ENCODE data around the gene ADISSP.

ADISSP gene

GRCh38 chr20:3767427-3768341 is at the start of gene ADISSP:
TSS of gene ADISSP (minus strand) at chr20:3767753. CDS start at chr20:3760100, 7,653 bp downstream.
- peak; percentile 98 for DNase-seq (ENCODE audit: low read depth)
- peak; percentile 17; the same call in 1 of the 2 replicates for TF ChIP-seq CTCF (conservative IDR thresholded peaks at IDR 0.05; ENCODE audit: low read length)
- peak within 1 kb of the TSS; percentile 87 for H3K4me3 ChIP-seq (ENCODE audit: low read length)

GRCh38 chr20:3815703-3816315 is 48.3 kb upstream of the ADISSP start:
- no peak for DNase-seq (ENCODE audit: low read depth)
- TF ChIP-seq CTCF (conservative IDR thresholded peaks at IDR 0.05; ENCODE audit: low read length): no peak

GRCh38 chr20:3814928-3815495 is 47.5 kb upstream of the ADISSP start:
- H3K4me3 ChIP-seq (ENCODE audit: low read length): no peak overlapping the region
- TF ChIP-seq CTCF (conservative IDR thresholded peaks at IDR 0.05; ENCODE audit: low read length): no peak
- no peak for DNase-seq (ENCODE audit: low read depth)

More at GRCh38 chr20:3815703-3816315, 48.3 kb upstream of the ADISSP start:
- no peak overlapping the region for H3K4me3 ChIP-seq (ENCODE audit: low read length)

DNA sequence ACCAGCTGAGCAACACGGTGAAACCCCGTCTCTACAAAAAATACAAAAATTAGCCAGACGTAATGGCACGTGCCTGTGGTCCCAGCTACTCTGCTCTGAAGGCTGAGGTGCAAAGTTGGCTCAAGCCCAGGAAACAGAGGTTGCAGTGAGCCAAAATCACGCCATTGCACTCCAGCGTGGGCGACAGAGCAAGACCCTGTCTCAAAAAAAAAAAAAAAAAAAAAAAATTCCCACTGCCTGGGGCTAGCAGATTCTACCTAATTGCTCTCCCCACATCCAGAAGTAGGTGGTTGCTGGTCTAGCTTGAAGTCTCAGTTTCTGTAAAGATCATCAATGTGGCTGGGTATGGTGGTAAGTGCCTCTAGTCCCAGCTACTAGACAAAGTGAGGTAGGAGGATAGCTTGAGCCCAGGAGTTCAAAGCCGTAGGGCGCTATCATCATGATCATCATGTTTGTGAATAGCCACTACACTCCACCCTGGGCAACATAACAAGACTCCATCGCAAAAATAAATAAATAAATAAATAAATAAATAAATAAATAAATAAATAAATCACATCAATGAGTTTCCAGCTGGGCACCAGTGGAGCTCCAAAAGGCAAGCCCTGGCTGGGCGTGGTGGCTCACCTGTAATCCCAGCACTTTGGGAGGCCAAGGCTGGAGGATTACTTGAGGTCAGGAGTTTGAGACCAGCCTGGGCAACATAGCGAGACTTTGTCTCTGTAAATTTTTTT is 46.5 kb upstream of the ADISSP start:
- no peak for TF ChIP-seq CTCF (conservative IDR thresholded peaks at IDR 0.05; ENCODE audit: low read length)

DNA sequence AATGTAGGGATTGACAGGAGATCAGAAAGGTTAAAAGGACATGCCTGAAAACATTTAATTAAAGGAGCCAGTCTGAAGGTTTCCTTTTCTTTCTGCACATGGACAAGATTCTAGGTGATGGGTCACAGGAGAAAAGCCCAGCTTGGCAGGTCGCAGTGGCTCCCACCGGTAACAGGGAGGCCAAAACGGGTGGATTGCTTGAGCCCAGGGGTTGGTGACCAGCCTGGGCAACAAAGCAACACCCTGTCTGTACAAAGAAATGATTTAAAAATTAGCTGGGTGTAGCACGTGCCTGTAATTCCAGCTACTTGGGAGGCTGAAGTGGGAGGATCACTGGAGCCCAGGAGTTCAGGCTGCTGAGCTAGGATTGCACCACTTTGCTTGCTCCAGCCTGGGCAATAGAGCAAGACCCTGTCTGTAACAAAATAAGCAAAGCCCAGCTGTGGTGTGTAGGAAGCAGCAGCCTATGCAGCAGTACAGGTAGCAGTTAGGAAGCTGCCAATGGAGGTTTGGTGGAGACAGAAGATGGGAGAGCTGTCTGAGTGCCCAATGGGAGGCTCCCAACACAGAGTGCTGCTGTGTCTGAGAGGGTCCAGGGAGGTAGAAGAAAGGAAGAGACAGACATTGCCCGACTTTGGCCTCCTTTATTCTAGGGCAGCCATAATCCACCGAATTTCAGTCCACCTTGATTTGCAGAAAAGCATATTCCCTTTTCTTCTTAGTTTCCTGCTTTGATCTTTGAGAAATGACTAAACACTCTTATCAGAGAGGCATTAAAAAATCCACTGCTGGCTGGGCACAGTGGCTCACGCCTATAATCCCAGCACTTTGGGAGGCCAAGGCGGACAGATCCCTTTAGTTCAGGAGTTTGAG is 45.7 kb upstream of the ADISSP start:
- no peak overlapping the region for H3K4me3 ChIP-seq (ENCODE audit: low read length)
- no peak for TF ChIP-seq CTCF (conservative IDR thresholded peaks at IDR 0.05; ENCODE audit: low read length)
- DNase-seq (ENCODE audit: low read depth): no peak

More for the DNA sequence above, 46.5 kb upstream of the ADISSP start:
- no peak overlapping the region for H3K4me3 ChIP-seq (ENCODE audit: low read length)
- no peak for DNase-seq (ENCODE audit: low read depth)

DNA sequence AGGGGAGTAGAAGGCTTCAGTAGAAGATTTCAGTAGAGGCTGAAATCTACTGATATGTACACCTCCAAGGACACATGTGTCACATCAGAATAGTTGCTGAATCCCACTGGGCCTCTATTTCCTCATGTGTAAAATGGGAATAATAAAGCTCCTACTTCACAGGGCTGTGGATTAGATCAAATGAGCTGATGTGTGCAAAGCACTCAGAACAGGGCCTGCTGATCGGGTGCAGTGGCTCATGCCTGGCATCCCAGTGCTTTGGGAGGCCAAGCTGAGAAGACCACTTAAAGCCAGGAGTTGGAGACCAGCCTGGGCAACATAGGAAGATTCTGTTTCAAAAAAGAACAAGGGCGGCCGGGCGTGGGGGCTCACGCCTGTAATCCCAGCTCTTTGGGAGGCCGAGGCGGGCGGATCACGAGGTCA is 44.7 kb upstream of the ADISSP start:
- no peak for DNase-seq (ENCODE audit: low read depth)
- no peak for TF ChIP-seq CTCF (conservative IDR thresholded peaks at IDR 0.05; ENCODE audit: low read length)
- no peak overlapping the region for H3K4me3 ChIP-seq (ENCODE audit: low read length)

All from AG10803 (cell line).